Adrenal gland (tissue), 12 donors: ENCODE data around the gene BIRC7. TPM values are rescaled to one million over a fixed set of nuclear protein-coding genes. Genes with fewer than 3 reads are reported as not detected.

Experiments
- DNase-seq, 7 donors: peaks; one replicate each; pipeline ENCODE4 v3.0.0-alpha.2; 2019 to 2020
- H3K27ac ChIP-seq, 5 donors: fragments of 200-600 bp; sonication (generic) in 4 of 5; 1 replicate in 3 of 5; 2 replicates in 2 of 5; pipeline versions ENCODE4 v1.5.1 to v1.8.0; 2016 to 2020; ENCODE audit warnings: mild to moderate bottlenecking in 1 of 5
- H3K27me3 ChIP-seq: fragments of 200-600 bp; 2 replicates; pipeline ENCODE4 v1.8.0; 2021
- H3K36me3 ChIP-seq, 2 donors: fragments of 200-600 bp; replicated peaks in 1 of 2; 1 replicate in 1 of 2; 2 replicates in 1 of 2; pipeline versions ENCODE4 v1.5.1 to v1.8.0; 2018 to 2022
- H3K4me1 ChIP-seq, 2 donors: fragments of 200-600 bp; replicated peaks in 1 of 2; 1 replicate in 1 of 2; 2 replicates in 1 of 2; pipeline versions ENCODE4 v1.5.1 to v1.8.0; 2018 to 2021
- H3K4me3 ChIP-seq, 4 donors: fragments of 200-600 bp; sonication (generic) in 3 of 4; one replicate each; pipeline ENCODE4 v1.5.1; 2016 to 2018
- H3K9me3 ChIP-seq, 3 donors: fragments of 200-600 bp; sonication (generic) in 1 of 3; replicated peaks in 1 of 3; 1 replicate in 2 of 3; 2 replicates in 1 of 3; pipeline versions ENCODE4 v1.5.1 to v1.8.0; 2016 to 2021
- POLR2A ChIP-seq, 2 donors: fragments of 450-650 bp; IDR thresholded peaks; one replicate each; pipeline ENCODE4 v1.6.1; 2017; ENCODE audit warnings: antibody characterized with exemption in 2 of 2, mild to moderate bottlenecking in 2 of 2, moderate library complexity in 1 of 2
- WGBS, 4 donors: extraction: QIAGEN DNeasy Blood & Tissue Kit in 2 of 4; methylation state at CpG; one replicate each; pipeline versions ENCODE4 v1.1.5 to v1.1.7; 2013 to 2017; 5-methylcytosine and 5-hydroxymethylcytosine counted together
- intact Hi-C, 2 donors: fragments of 100-400 bp; cut with DNase I; formaldehyde crosslinking; loops; one replicate each; pipeline versions ENCODE4 v1.14.1 to v1.15.0; 2022 to 2023
- polyA plus RNA-seq, 3 donors: library from polyadenylated mRNA; stranded (reverse); fragments of 200-250 nt in 2 of 3; fragments of 350-450 nt in 1 of 3; fragmentation: Illumina TruSeq in 1 of 3; extraction: RNeasy Lipid Tissue Mini Kit (QIAGEN cat#74804) in 1 of 3; gene quantifications; one replicate each; pipeline ENCODE4 v1.2.3, GENCODE V29; 2013 to 2014
- total RNA-seq, 9 donors: library from RNA; depleted of rRNA in 4 of 9; stranded (reverse); fragments of >200 nt in 4 of 9; fragments of 120-200 nt in 1 of 9; fragmentation: NEBNext Ultra II Directional in 1 of 9; extraction: Animal tissue kit (Norgen Biotek cat#: 25700) in 1 of 9; gene quantifications; one replicate each; pipeline versions ENCODE4 v1.1.0 to v1.2.4, GENCODE V29; 2013 to 2023
- TF ChIP-seq, protein P1 (sequence below), 6 experiments: fragments of 450-650 bp in 4 of 6; fragments of 200-600 bp in 2 of 6; sonication (generic) in 1 of 6; IDR thresholded peaks; 1 replicate in 5 of 6; 2 replicates in 1 of 6; pipeline versions ENCODE4 v1.5.1 to v1.8.0; 2016 to 2021; ENCODE audit warnings: antibody characterized with exemption in 6 of 6, mild to moderate bottlenecking in 2 of 6, moderate library complexity in 1 of 6
- donor health status: healthy with polysubstance abuse.
- donor health status: Bipolar disorder and iron deficiency.
- donor health status: DM: yes; HTN: yes; CAD: no.
- donor health status: DM: no; HTN: no; CAD: no.
- donor health status: DM: no; HTN: no; CAD: no.
- donor health status: DM: yes; HTN: yes; CAD: no.

The BIRC7 gene
- total and polyA plus RNA-seq, 12 donors, result 0.28 to 117 (median 1.1) TPM; not detected in 5

DNA sequence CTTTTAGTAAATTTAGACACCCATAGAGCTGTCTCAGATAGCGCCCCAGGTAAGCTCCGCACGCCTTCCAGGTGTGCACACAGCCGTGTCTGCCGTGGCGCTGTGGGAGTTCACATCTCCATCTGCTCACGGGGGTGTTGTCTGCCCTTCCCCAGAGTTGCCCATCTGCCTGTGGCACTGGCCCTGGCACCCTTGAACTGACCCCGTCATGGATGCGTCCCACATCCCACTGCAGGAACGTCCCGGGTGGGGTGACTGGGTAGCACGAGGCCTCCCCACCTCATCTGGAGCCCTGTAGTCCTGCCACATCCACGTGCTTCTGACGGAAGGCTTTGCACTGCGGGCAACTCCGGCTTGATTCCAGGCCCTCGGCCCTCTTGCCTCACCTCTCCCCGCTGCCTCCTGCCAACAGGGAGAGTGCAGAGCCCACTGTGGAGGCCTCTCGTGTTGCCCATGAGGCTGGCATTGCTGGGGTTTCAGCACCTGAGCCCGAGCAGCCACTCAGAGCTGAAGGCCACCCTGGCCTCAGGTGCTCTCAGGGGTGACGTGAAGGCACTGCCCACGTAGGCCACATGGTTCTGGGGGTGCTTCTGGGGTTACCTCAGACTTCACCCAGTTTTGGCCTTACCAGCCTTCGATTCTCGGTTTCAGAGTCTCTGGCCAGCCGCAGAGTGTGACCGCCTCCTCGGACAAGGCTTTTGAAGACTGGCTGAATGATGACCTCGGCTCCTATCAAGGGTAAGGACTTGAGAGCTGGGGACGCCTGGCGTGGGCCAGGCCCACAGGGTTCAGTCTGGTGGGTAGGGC lies 42.0 kb downstream of the BIRC7 start:
- TF ChIP-seq, protein P1, sequence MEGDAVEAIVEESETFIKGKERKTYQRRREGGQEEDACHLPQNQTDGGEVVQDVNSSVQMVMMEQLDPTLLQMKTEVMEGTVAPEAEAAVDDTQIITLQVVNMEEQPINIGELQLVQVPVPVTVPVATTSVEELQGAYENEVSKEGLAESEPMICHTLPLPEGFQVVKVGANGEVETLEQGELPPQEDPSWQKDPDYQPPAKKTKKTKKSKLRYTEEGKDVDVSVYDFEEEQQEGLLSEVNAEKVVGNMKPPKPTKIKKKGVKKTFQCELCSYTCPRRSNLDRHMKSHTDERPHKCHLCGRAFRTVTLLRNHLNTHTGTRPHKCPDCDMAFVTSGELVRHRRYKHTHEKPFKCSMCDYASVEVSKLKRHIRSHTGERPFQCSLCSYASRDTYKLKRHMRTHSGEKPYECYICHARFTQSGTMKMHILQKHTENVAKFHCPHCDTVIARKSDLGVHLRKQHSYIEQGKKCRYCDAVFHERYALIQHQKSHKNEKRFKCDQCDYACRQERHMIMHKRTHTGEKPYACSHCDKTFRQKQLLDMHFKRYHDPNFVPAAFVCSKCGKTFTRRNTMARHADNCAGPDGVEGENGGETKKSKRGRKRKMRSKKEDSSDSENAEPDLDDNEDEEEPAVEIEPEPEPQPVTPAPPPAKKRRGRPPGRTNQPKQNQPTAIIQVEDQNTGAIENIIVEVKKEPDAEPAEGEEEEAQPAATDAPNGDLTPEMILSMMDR (IDR thresholded peaks at IDR 0.05), result no peak
- TF ChIP-seq POLR2A (IDR thresholded peaks at IDR 0.05), result no peak
- Histone ChIP-seq H3K4me1 (peaks cover 14 to 15% of the 10 kb centered on the region in 2 donors), H3K9me3 (no peaks in the 10 kb centered on the region), H3K27me3 (no peaks in the 10 kb centered on the region), H3K36me3 (peaks cover 0 to 69% of the 10 kb centered on the region in 2 donors), H3K4me3 (no peak overlapping the region), H3K27ac (no peak overlapping the region)
- 88 to 93% (median 92%) methylated on average over 20 to 30 of the region's 30 CpGs for WGBS, 4 donors
- intact Hi-C loops, result no loop called here
- DNase-seq, result no peak

DNA sequence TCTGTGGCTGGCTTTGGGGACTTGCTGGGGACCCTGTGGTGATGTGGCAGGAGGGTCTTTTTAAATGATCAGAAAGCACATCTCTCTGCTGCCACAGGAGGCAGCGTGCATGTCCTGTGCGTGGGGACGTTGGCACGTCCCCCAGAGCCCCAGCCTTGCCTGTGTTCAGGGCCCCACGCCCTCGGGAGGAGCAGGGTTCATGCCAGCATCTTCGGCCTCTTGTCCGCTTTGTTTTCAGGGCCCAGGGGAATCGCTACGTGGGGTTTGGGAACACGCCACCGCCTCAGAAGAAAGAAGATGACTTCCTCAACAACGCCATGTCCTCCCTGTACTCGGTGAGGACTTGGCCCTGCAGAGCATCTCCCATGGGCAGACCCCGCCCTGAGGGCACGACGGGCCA lies 43.0 kb downstream of the BIRC7 start:
- WGBS, 4 donors, result 85 to 89% (median 87%) methylated on average over 17 of the region's 17 CpGs
- intact Hi-C loops, result no loop called here
- peaks cover 0 to 79% of the 10 kb centered on the region in 2 donors for H3K36me3 ChIP-seq

DNA sequence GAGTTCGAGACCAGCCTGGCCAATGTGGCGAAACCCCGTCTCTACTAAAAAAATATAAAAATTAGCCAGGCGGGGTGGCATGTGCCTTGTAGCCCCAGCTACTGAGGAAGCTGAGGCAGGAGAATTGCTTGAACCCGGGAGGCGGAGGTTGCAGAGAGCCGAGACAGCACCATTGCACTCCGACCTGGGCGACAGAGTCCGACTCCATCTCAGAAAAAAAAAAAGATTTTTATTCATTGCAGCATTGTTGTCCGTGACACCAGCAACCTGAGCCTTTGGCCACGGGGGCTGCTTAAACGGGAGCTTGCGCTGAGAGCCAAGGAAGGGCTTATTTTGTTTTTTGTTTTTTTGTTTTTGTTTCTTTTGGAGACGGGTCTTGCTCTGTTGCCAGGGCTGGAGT lies 44.2 kb downstream of the BIRC7 start:
- 88 to 92% (median 90%) methylated on average over 15 of the region's 15 CpGs for WGBS, 4 donors
- TF ChIP-seq, protein P1 (IDR thresholded peaks at IDR 0.05), result no peak
- no peak for TF ChIP-seq POLR2A (IDR thresholded peaks at IDR 0.05)
- Histone ChIP-seq H3K9me3 (no peaks in the 10 kb centered on the region), H3K36me3 (peaks cover 0 to 86% of the 10 kb centered on the region in 2 donors), H3K4me1 (no peaks in the 10 kb centered on the region), H3K4me3 (no peak overlapping the region), H3K27ac (no peak overlapping the region), H3K27me3 (no peaks in the 10 kb centered on the region)
- intact Hi-C loops, result no loop called here
- no peak for DNase-seq

More for the DNA sequence above, 43.0 kb downstream of the BIRC7 start:
- Histone ChIP-seq H3K27me3 (no peaks in the 10 kb centered on the region), H3K27ac (no peak overlapping the region), H3K4me3 (no peak overlapping the region), H3K4me1 (peaks cover 8 to 11% of the 10 kb centered on the region in 2 donors), H3K9me3 (no peaks in the 10 kb centered on the region)
- DNase-seq, result no peak
- no peak for TF ChIP-seq POLR2A (IDR thresholded peaks at IDR 0.05)
- TF ChIP-seq, protein P1 (IDR thresholded peaks at IDR 0.05), result no peak

DNA sequence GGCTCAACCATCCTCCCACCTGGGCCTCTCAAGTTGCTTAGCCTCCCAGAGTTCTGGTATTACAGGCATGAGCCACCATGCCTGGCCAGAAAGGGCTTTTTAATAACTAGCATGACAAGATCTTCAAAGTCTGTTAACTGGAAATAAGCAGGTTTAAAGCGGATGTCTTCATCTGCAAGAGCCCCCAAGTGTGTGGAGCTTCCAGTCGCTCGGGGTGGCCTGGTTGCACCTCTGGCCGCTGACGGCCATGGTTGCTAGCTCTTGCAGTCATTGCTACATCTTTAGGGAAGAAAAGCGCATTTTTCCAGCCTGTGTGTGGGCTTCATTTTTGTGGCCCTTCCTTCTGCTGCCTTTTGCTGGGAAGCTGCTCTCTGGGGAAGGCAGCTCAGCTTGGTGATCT lies 44.7 kb downstream of the BIRC7 start:
- H3K4me3 ChIP-seq, result no peak overlapping the region
- intact Hi-C loops, result no loop called here
- WGBS, 4 donors, result 91 to 96% (median 94%) methylated on average over 6 of the region's 6 CpGs
- no peak for DNase-seq
- H3K4me1 ChIP-seq, result no peaks in the 10 kb centered on the region
- H3K27me3 ChIP-seq, result no peaks in the 10 kb centered on the region
- no peaks in the 10 kb centered on the region for H3K9me3 ChIP-seq
- peaks cover 0 to 89% of the 10 kb centered on the region in 2 donors for H3K36me3 ChIP-seq
- no peak overlapping the region for H3K27ac ChIP-seq
- TF ChIP-seq, protein P1 (IDR thresholded peaks at IDR 0.05), result no peak
- TF ChIP-seq POLR2A (IDR thresholded peaks at IDR 0.05), result no peak
